Measurements from ENCODE around the gene DNAJC11. TPM values are rescaled to one million over a fixed set of nuclear protein-coding genes. Genes with fewer than 3 reads are reported as not detected.

DNAJC11 gene
- total and polyA plus RNA-seq, 2 experiments from 2014 or later: 28.9 to 40.6 TPM

DNA sequence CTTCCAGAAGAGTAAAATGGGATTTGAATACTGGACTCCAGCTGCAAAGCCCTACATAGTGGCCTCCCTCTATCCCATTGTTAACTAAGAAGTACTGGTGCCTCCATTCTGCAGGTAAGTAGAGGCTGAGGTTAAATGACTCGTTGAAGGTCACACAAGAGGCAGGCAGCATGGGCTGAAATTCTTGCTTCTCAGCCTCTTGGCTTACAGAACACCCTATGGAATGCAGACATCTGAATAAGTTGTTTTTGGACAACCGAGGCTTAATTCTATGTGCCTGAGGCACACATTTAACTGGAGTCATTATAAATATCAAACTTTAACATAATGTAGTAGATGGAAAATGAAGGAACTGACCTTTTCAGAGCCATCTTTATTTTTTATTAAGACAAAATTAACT lies 5.7 kb downstream of the DNAJC11 start:
- no peak overlapping the region for H2AFZ ChIP-seq
- no peak overlapping the region for H3K4me2 ChIP-seq (ENCODE audit: unreplicated experiment)
- peak; percentile 11 for DNase-seq
- WGBS, 2 experiments (ENCODE audit: low coverage in 1 of 2, low lambda C conversion rate in 2 of 2, missing lambda C conversion rate in 2 of 2): 47 to 57% methylated on average over 2 of the region's 2 CpGs
- H3K9me3 ChIP-seq (ENCODE audit: low read depth): no peaks in the 10 kb centered on the region
- H3K27me3 ChIP-seq (replicated peaks; ENCODE audit: insufficient read depth): no peaks in the 10 kb centered on the region
- H3K4me3 ChIP-seq: no peak overlapping the region
- H3K9ac ChIP-seq: no peak overlapping the region
- H3K27ac ChIP-seq: no peak overlapping the region
- peaks cover 8% of the 10 kb centered on the region; the same call in 1 of the 2 replicates for H3F3A ChIP-seq (ENCODE audit: insufficient read depth)
- TF ChIP-seq EZH2phosphoT487 (IDR thresholded peaks at IDR 0.05; ENCODE audit: insufficient read depth, low read depth) (no peak), EZH2 (IDR thresholded peaks at IDR 0.05; ENCODE audit: insufficient read depth, poor library complexity, severe bottlenecking) (no peak)
- no peaks in the 10 kb centered on the region for H4K20me1 ChIP-seq (ENCODE audit: insufficient read depth)
- H3K79me2 ChIP-seq (ENCODE audit: insufficient read depth): peaks cover 96% of the 10 kb centered on the region
- H3K4me1 ChIP-seq (ENCODE audit: insufficient read depth): peaks cover 21% of the 10 kb centered on the region
- no peaks in the 10 kb centered on the region for H3K9me2 ChIP-seq (ENCODE audit: insufficient read depth)
- in situ Hi-C loops (cut with MboI): no loop called here
- no peaks in the 10 kb centered on the region; the same call in 1 of the 2 replicates for H3K36me3 ChIP-seq (ENCODE audit: low read depth)

DNA sequence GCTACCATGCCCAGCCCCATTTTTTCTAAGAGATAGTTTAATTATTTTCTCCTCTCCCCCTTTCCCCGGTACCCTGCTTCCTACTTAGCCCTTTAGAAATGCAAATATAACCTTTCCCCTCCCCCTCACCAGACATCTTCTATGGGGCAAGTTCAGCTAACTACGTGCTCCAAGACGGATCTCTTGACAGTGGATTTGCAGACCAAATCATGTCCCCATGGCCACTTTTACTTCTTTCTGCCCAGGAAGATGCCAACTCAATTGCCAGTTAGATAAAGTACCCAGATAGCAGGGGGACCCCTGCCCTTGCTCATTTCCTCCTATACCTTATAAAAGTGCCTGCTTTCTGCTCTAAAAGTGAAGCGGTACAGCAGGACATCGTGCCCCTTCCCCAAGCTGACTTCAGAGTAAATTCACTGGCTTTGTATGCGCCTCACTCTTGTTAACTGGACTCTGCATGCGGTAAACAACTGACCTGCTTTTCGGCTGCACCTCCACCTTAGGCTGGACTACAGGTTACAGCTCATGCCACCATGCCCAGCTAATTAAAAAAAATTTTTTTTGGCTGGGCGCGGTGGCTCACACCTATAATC lies 7.4 kb downstream of the DNAJC11 start:
- H3F3A ChIP-seq (ENCODE audit: insufficient read depth): peaks cover 9% of the 10 kb centered on the region; the same call in 1 of the 2 replicates
- TF ChIP-seq EZH2phosphoT487 (IDR thresholded peaks at IDR 0.05; ENCODE audit: insufficient read depth, low read depth): no peak
- no peak for TF ChIP-seq EZH2 (IDR thresholded peaks at IDR 0.05; ENCODE audit: insufficient read depth, poor library complexity, severe bottlenecking)
- no peak overlapping the region for H3K4me2 ChIP-seq (ENCODE audit: unreplicated experiment)
- DNase-seq: no peak
- no peak overlapping the region for H3K9ac ChIP-seq
- H3K9me3 ChIP-seq (ENCODE audit: low read depth): no peaks in the 10 kb centered on the region
- in situ Hi-C loops (cut with MboI): no loop called here
- no peaks in the 10 kb centered on the region for H3K27me3 ChIP-seq (replicated peaks; ENCODE audit: insufficient read depth)
- peaks cover 14% of the 10 kb centered on the region; the same call in 1 of the 2 replicates for H3K4me1 ChIP-seq (ENCODE audit: insufficient read depth)
- no peaks in the 10 kb centered on the region for H4K20me1 ChIP-seq (ENCODE audit: insufficient read depth)
- H3K79me2 ChIP-seq (ENCODE audit: insufficient read depth): peaks cover 96% of the 10 kb centered on the region
- H3K4me3 ChIP-seq: no peak overlapping the region
- H2AFZ ChIP-seq: no peak overlapping the region
- WGBS, 2 experiments (ENCODE audit: low coverage in 1 of 2, low lambda C conversion rate in 2 of 2, missing lambda C conversion rate in 2 of 2): 87 to 90% methylated on average over 10 of the region's 10 CpGs
- H3K36me3 ChIP-seq (ENCODE audit: low read depth): no peaks in the 10 kb centered on the region; the same call in 1 of the 2 replicates
- no peaks in the 10 kb centered on the region for H3K9me2 ChIP-seq (ENCODE audit: insufficient read depth)
- H3K27ac ChIP-seq: no peak overlapping the region

DNA sequence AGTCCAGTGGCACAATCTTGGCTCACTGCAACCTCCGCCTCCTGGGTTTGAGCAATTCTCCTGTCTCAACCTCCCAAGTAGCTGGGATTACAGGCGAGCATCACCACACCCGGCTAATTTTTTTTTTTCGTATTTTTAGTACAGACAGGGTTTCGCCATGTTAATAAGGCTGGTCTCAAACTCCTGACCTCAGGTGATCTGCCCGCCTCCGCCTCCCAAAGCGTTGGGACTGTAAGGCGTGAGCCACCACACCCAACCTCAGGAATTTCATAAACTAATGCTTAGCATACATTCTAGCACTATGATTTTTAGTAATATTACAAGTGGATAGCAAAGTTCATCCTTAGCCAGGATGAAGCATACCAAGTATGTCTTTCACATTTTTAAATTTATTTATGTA lies 8.7 kb downstream of the DNAJC11 start:
- no peaks in the 10 kb centered on the region for H4K20me1 ChIP-seq (ENCODE audit: insufficient read depth)
- DNase-seq: no peak
- H3F3A ChIP-seq (ENCODE audit: insufficient read depth): peaks cover 20% of the 10 kb centered on the region
- no peaks in the 10 kb centered on the region; the same call in 1 of the 2 replicates for H3K36me3 ChIP-seq (ENCODE audit: low read depth)
- no peak overlapping the region for H3K9ac ChIP-seq
- H2AFZ ChIP-seq: no peak overlapping the region
- no peaks in the 10 kb centered on the region for H3K9me3 ChIP-seq (ENCODE audit: low read depth)
- H3K4me2 ChIP-seq (ENCODE audit: unreplicated experiment): no peak overlapping the region
- H3K27me3 ChIP-seq (replicated peaks; ENCODE audit: insufficient read depth): no peaks in the 10 kb centered on the region
- TF ChIP-seq EZH2 (IDR thresholded peaks at IDR 0.05; ENCODE audit: insufficient read depth, poor library complexity, severe bottlenecking) (no peak), EZH2phosphoT487 (IDR thresholded peaks at IDR 0.05; ENCODE audit: insufficient read depth, low read depth) (no peak)
- in situ Hi-C loops (cut with MboI): no loop called here
- H3K79me2 ChIP-seq (ENCODE audit: insufficient read depth): peaks cover 96% of the 10 kb centered on the region
- WGBS, 2 experiments (ENCODE audit: low coverage in 1 of 2, low lambda C conversion rate in 2 of 2, missing lambda C conversion rate in 2 of 2): 87 to 88% methylated on average over 9 of the region's 9 CpGs
- no peak overlapping the region for H3K4me3 ChIP-seq
- no peak overlapping the region for H3K27ac ChIP-seq
- H3K9me2 ChIP-seq (ENCODE audit: insufficient read depth): no peaks in the 10 kb centered on the region
- peaks cover 26% of the 10 kb centered on the region for H3K4me1 ChIP-seq (ENCODE audit: insufficient read depth)

DNA sequence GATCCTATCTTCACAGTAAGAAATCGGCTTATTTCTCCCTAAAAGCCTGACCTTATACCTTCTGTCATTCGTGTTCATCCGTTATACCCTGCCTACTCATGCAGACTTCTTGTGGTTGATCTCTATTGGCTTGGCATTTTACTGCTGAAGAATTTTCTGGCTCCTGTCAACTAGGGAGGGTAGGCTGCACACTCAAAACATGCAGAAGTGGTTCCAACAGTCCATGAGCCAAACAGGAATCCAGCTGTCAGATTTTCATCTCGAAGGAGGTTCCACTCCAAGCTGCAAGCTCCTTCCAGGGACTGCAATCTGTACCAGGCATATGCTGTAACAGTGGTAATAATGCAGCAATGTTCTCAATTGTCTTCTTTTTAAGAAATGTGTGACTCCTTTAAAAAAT lies 10.1 kb downstream of the DNAJC11 start:
- Histone ChIP-seq H3K36me3 (ENCODE audit: low read depth) (no peaks in the 10 kb centered on the region; the same call in 1 of the 2 replicates), H2AFZ (no peak overlapping the region), H3K4me3 (no peak overlapping the region), H4K20me1 (ENCODE audit: insufficient read depth) (no peaks in the 10 kb centered on the region; the same call in 1 of the 2 replicates), H3K27me3 (replicated peaks; ENCODE audit: insufficient read depth) (no peaks in the 10 kb centered on the region), H3F3A (ENCODE audit: insufficient read depth) (peaks cover 28% of the 10 kb centered on the region), H3K9ac (no peak overlapping the region), H3K9me3 (ENCODE audit: low read depth) (no peaks in the 10 kb centered on the region), H3K4me2 (ENCODE audit: unreplicated experiment) (no peak overlapping the region), H3K27ac (0 out of 2 replicates have a peak overlapping the region, but pooled peaks have one; percentile 3), H3K4me1 (ENCODE audit: insufficient read depth) (peaks cover 36% of the 10 kb centered on the region), H3K79me2 (ENCODE audit: insufficient read depth) (peaks cover 96% of the 10 kb centered on the region), H3K9me2 (ENCODE audit: insufficient read depth) (no peaks in the 10 kb centered on the region)
- TF ChIP-seq EZH2 (IDR thresholded peaks at IDR 0.05; ENCODE audit: insufficient read depth, poor library complexity, severe bottlenecking): no peak
- TF ChIP-seq EZH2phosphoT487 (IDR thresholded peaks at IDR 0.05; ENCODE audit: insufficient read depth, low read depth): no peak
- in situ Hi-C loops (cut with MboI): no loop called here
- peak; percentile 36 for DNase-seq
- 19 to 20% methylated on average over 4 of the region's 4 CpGs for WGBS, 2 experiments (ENCODE audit: low coverage in 1 of 2, low lambda C conversion rate in 2 of 2, missing lambda C conversion rate in 2 of 2)
